GM18511 (cell line): Measurements from ENCODE around the gene ZNF76.
A peak's percentile ranks its signal among the peaks of the same experiment; 100 is the strongest.
"Not testable (repeated sequence)": the region's sequence is repeated elsewhere in the genome, so short reads cannot be mapped to it uniquely, and the experiment has no call there.

Source experiments
- ATAC-seq: cut with Tn5 transposase; IDR thresholded peaks from one replicate; pipeline ENCODE4 v1.9.1; 2021; ENCODE audit warnings: mild to moderate bottlenecking, moderate library complexity; ENCODE audit not compliant: unreplicated experiment

The ZNF76 gene

GRCh38 chr6:35297601-35298481 lies 38.3 kb downstream of the ZNF76 start, which contains the start of gene DEF6:
DEF6 (plus strand) TSS chr6:35297818; CDS start chr6:35297857, 39 bp downstream.
- ATAC-seq: peak; percentile 88

GRCh38 chr6:35298625-35299140 lies 39.1 kb downstream of the ZNF76 start:
- ATAC-seq: no peak

- no peak for ATAC-seq
Measured at GRCh38 chr6:35299674-35300073, 40.1 kb downstream of the ZNF76 start.

- ATAC-seq: no peak
Measured at GRCh38 chr6:35300848-35301247, 41.3 kb downstream of the ZNF76 start.

GRCh38 chr6:35302604-35303241 lies 43.2 kb downstream of the ZNF76 start:
- peak; percentile 80 for ATAC-seq

- ATAC-seq: no peak
Measured at GRCh38 chr6:35304299-35304698, 44.8 kb downstream of the ZNF76 start.

- ATAC-seq: no peak
Measured at GRCh38 chr6:35305117-35305516, 45.6 kb downstream of the ZNF76 start.

DNA sequence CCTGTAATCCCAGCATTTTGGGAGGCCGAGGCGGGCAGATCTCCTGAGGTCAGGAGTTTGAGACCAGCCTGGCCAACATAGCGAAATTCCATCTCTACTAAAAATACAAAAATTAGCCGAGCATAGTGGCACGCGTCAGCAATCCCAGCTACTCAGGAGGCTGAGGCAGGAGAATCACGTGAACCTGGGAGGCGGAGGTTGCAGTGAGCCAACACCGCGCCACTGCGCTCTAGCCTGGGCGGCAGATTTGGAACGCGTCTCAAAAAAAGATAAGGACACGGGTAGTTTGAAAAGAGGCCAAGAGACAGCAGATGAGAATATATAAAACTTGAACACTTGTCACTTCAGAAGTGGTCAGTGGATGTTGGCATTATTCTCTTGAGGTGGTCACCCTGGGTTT lies 47.6 kb downstream of the ZNF76 start:
- not testable (repeated sequence) for ATAC-seq

DNA sequence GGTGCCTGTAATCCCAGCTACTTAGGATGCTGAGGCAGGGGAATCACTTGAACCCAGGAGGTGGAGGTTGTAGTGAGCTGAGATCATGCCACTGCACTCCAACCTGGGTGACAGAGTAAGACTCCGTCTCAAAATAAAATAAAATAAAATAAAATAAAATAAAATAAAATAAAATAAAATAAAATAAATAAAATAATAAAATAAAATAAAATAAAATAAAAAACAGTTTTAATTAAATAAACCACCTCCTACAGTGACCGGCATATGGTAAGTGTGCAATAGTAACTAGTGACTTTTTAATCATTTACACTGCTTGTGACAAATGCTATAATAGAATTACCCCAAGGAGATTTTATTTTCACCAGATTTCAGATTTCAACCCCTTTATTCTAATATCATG lies 49.0 kb downstream of the ZNF76 start:
- not testable (repeated sequence) for ATAC-seq

DNA sequence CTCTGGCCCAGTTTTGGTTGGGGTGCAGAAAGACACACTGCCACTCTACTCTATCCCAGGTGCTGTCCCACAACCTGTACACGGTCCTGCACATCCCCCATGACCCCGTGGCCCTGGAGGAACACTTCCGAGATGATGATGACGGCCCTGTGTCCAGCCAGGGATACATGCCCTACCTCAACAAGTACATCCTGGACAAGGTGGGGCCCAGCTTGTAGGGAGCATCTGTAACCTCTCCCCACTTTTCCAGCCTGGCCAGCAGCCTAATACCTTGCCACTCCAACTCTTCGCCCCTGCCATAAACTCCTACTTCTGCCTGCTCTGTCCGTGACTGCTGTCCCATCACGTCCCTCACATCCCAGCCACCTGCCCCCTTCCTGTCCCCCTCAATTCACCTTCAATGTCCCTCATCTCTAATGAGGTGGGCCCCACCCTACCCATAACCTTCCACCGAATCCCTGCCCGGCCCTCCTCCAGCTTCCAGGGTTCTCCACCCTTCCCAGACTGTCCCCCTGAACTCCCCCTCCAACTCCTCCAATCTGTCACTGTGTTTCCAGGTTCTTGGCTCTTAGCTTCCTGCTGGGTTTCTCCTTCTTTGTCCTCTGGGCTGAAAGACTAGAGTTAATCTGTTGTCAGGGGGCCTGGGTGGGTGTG lies 50.2 kb downstream of the ZNF76 start:
- no peak for ATAC-seq

DNA sequence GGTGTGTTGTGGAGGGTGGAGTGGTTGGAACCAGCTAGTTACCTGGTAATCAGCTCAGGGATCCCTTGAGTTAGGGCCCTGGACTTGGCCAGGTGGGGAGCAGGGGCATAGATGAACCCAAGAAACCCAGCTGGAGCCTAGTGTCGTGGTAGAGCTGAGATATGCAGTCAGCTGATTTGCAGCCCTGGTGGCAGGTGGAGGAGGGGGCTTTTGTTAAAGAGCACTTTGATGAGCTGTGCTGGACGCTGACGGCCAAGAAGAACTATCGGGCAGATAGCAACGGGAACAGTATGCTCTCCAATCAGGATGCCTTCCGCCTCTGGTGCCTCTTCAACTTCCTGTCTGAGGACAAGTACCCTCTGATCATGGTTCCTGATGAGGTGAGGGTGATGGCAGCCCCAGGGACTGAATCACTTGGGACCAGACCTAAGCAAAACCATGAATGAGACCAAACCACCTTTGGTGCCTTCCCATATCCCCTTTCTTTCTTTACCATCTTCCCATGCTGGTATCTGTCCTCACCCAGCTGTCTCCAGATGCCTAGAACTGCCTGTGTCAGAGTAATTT lies 50.8 kb downstream of the ZNF76 start:
- no peak for ATAC-seq

GRCh38 chr6:35311390-35312075 lies 52.0 kb downstream of the ZNF76 start:
- peak; percentile 46 for ATAC-seq

DNA sequence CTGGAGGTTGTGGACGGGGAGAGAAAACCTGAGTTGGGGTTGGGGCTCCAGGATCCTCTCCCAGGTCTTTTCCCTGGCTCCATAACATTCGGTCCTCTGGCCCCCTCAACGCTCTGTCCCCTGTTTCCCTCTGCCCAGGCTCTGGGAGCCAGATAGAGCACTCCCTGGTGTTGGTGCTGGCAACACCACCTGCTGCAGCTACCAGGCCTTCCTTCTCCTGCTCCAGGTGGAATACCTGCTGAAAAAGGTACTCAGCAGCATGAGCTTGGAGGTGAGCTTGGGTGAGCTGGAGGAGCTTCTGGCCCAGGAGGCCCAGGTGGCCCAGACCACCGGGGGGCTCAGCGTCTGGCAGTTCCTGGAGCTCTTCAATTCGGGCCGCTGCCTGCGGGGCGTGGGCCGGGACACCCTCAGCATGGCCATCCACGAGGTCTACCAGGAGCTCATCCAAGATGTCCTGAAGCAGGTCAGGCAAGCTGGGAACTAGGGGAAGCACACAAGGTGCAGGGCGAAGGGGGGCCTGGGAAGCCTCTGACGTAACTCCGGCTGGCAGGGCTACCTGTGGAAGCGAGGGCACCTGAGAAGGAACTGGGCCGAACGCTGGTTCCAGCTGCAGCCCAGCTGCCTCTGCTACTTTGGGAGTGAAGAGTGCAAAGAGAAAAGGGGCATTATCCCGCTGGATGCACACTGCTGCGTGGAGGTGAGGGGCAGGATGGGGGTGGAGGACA lies 52.7 kb downstream of the ZNF76 start:
- ATAC-seq: no peak

DNA sequence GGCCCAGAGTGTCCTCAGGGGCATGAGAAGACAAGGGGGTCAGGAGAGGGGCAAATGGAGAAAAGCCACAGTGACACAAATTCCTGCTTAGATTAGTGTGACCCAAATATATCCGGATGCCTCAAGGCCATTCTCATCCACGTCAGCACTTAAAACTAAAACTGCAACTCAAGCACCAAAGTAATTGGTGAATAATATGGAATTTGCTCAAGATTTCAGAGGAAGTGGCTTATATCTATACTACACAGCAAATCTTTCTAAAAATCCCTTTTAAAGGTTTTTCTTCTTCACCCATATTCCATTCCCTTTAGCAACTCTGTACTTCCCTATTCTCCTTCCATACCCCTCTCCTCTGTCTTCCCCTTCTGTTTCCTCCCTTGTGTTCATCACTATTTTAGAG lies 53.3 kb downstream of the ZNF76 start:
- no peak for ATAC-seq

GRCh38 chr6:35317483-35318195 lies 58.1 kb downstream of the ZNF76 start:
- ATAC-seq: no peak

GRCh38 chr6:35318196-35319171 lies 58.9 kb downstream of the ZNF76 start:
- no peak for ATAC-seq

- ATAC-seq: no peak
Measured at GRCh38 chr6:35319346-35320030, 60.0 kb downstream of the ZNF76 start.

DNA sequence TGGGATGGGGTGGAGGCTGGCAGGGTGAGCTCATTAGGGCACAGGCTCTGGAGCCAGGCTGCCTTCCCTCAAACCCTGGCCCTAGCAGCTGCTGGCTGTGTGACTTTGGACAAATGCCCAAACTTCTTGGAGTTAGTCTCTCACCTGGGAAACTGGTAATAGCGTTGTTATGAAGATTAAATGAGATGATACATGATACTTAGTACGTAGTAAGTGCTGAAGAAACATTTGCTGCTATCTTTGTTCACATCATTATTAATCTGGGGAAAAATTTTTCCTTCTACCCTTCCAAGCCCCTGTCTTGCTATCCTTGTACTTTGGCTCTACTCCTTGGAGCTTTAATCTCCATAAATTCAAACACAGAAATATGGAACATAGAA lies 60.5 kb downstream of the ZNF76 start:
- no peak for ATAC-seq
